Spleen (tissue), 11 donors: ENCODE measurements around the gene CFAP74. TPM values are rescaled to one million over a fixed set of nuclear protein-coding genes. Genes with fewer than 3 reads are reported as not detected.

Source experiments
- DNase-seq: peaks from one replicate; pipeline ENCODE4 v3.0.0-alpha.2; 2020
- H3K27ac ChIP-seq, 8 donors: fragments of 200-600 bp; sonication (generic) in 7 of 8; 1 replicate in 4 of 8; 2 replicates in 4 of 8; pipeline versions ENCODE4 v1.5.0 to v1.8.0; 2016 to 2021; ENCODE audit warnings: inconsistent platforms in 4 of 8, mild to moderate bottlenecking in 4 of 8, moderate library complexity in 1 of 8
- H3K27me3 ChIP-seq, 7 donors: fragments of 200-600 bp; sonication (generic) in 6 of 7; replicated peaks in 1 of 7; 1 replicate in 4 of 7; 2 replicates in 3 of 7; pipeline versions ENCODE4 v1.5.0 to v1.8.0; 2016 to 2021; ENCODE audit warnings: inconsistent platforms in 3 of 7, mild to moderate bottlenecking in 1 of 7
- H3K36me3 ChIP-seq, 6 donors: fragments of 200-600 bp; sonication (generic) in 5 of 6; 1 replicate in 4 of 6; 2 replicates in 2 of 6; pipeline versions ENCODE4 v1.5.0 to v1.8.0; 2016 to 2021; ENCODE audit warnings: inconsistent platforms in 2 of 6
- H3K4me1 ChIP-seq, 6 donors: fragments of 200-600 bp; sonication (generic) in 5 of 6; 1 replicate in 3 of 6; 2 replicates in 3 of 6; pipeline versions ENCODE4 v1.5.0 to v1.8.0; 2016 to 2021; ENCODE audit warnings: inconsistent platforms in 3 of 6
- H3K4me3 ChIP-seq, 8 donors: fragments of 200-600 bp; sonication (generic) in 7 of 8; 1 replicate in 4 of 8; 2 replicates in 4 of 8; pipeline versions ENCODE4 v1.5.0 to v1.8.0; 2016 to 2021; ENCODE audit warnings: inconsistent platforms in 4 of 8, mild to moderate bottlenecking in 4 of 8, moderate library complexity in 2 of 8
- H3K9me3 ChIP-seq, 8 donors: fragments of 200-600 bp; sonication (generic) in 7 of 8; 1 replicate in 4 of 8; 2 replicates in 4 of 8; pipeline versions ENCODE4 v1.5.0 to v1.8.0; 2016 to 2021; ENCODE audit warnings: inconsistent platforms in 4 of 8
- POLR2A ChIP-seq, 3 donors: fragments of 450-650 bp; IDR thresholded peaks; one replicate each; pipeline ENCODE4 v1.5.1; 2017; ENCODE audit warnings: antibody characterized with exemption in 3 of 3, mild to moderate bottlenecking in 1 of 3
- POLR2AphosphoS5 ChIP-seq, 3 donors: sonication (generic); formaldehyde crosslinking; IDR thresholded peaks; one replicate each; pipeline ENCODE4 v1.5.1; 2017; ENCODE audit warnings: antibody characterized with exemption in 3 of 3
- WGBS, 5 donors: extraction: QIAGEN DNeasy Blood & Tissue Kit in 3 of 5; methylation state at CpG; one replicate each; pipeline versions ENCODE4 v1.1.5 to v1.1.7; 2013 to 2018; 5-methylcytosine and 5-hydroxymethylcytosine counted together
- intact Hi-C: fragments of 100-400 bp; cut with DNase I; formaldehyde crosslinking; loops from one replicate; pipeline ENCODE4 v1.15.0; 2023; ENCODE audit warnings: low total_unique reads
- polyA plus RNA-seq, 3 donors: library from polyadenylated mRNA; stranded (reverse); fragments of 200-250 nt; gene quantifications; one replicate each; pipeline ENCODE4 v1.2.1, GENCODE V29; 2013
- total RNA-seq, 7 donors: library from RNA; depleted of rRNA in 3 of 7; stranded (reverse); fragments of >200 nt in 3 of 7; fragmentation: NEBNext Ultra II Directional in 4 of 7; extraction: Animal tissue kit (Norgen Biotek cat#: 25700) in 4 of 7; gene quantifications; one replicate each; pipeline versions ENCODE4 v1.1.0 to v1.2.1, GENCODE V29; 2016 to 2021
- TF ChIP-seq, protein P1 (sequence below), 11 experiments: fragments of 200-600 bp in 7 of 11; fragments of 450-650 bp in 4 of 11; sonication (generic) in 4 of 11; IDR thresholded peaks in 8 of 11; conservative IDR thresholded peaks in 3 of 11; 1 replicate in 7 of 11; 2 replicates in 4 of 11; pipeline versions ENCODE4 v1.4.0 to v1.8.0; 2016 to 2021; ENCODE audit warnings: antibody characterized with exemption in 11 of 11, inconsistent platforms in 4 of 11, mild to moderate bottlenecking in 1 of 11
- donor health status: healthy with polysubstance abuse.
- donor health status: DM: no; HTN: no; CAD: no; lungs with moderate emphysema.
- donor health status: DM: no; HTN: no; CAD: no.
- donor health status: Bipolar disorder and iron deficiency.
- donor health status: healthy.
- donor health status: DM: no; HTN: no; CAD: no.
- donor health status: DM: yes; HTN: yes; CAD: no.

CFAP74 gene
- total and polyA plus RNA-seq, 10 donors: 0.03 to 0.32 (median 0.14) TPM; not detected in 4

DNA sequence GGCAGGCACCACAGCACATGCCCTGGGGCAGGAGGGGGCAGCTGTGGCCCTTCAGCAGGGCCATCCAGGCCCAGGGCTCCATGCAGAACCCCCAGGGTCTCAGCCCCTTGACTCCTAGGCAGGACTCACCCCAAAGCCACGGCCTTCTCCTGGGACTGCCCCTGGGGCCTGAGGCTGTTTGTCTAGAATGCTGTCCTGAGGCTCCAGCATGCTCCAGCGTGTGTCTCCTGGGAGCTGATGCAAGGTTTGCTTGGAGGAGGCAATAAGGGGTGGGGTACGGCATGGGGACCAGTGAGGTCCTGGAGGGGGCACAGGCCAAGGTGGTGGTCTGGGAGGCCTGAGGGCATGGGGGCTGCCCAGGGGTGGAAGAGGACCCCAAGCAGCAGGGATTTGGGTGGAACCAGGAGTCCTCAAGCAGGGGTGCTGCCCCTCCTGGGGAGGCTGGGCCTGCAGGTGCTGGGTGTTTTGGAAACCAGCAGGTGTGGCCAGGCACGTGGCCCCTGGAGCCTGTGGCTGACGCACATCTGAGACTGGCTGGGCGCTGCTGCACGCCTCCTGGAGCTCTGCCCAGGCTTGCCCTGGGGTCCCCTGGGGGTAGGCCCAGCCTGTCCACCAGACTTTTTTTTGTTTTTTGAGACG, 96.4 kb downstream of the CFAP74 start:
- Histone ChIP-seq H3K9me3 (no peaks in the 10 kb centered on the region), H3K36me3 (no peaks in the 10 kb centered on the region), H3K4me3 (no peak overlapping the region), H3K27ac (peak overlapping the region in 3 of 8 donors; percentile 8 to 31 (median 22)), H3K27me3 (no peaks in the 10 kb centered on the region), H3K4me1 (peaks cover 11 to 42% (median 36%) of the 10 kb centered on the region in 6 donors)
- 55 to 76% (median 70%) methylated on average over 6 to 8 of the region's 8 CpGs for WGBS, 5 donors
- TF ChIP-seq POLR2AphosphoS5 (IDR thresholded peaks at IDR 0.05) (no peak), POLR2A (IDR thresholded peaks at IDR 0.05) (no peak)
- TF ChIP-seq, protein P1, sequence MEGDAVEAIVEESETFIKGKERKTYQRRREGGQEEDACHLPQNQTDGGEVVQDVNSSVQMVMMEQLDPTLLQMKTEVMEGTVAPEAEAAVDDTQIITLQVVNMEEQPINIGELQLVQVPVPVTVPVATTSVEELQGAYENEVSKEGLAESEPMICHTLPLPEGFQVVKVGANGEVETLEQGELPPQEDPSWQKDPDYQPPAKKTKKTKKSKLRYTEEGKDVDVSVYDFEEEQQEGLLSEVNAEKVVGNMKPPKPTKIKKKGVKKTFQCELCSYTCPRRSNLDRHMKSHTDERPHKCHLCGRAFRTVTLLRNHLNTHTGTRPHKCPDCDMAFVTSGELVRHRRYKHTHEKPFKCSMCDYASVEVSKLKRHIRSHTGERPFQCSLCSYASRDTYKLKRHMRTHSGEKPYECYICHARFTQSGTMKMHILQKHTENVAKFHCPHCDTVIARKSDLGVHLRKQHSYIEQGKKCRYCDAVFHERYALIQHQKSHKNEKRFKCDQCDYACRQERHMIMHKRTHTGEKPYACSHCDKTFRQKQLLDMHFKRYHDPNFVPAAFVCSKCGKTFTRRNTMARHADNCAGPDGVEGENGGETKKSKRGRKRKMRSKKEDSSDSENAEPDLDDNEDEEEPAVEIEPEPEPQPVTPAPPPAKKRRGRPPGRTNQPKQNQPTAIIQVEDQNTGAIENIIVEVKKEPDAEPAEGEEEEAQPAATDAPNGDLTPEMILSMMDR (IDR thresholded peaks at IDR 0.05 in 8 of 11, conservative IDR thresholded peaks at IDR 0.05 in 3 of 11): no peak
- DNase-seq: peak; percentile 84
- intact Hi-C loops: no loop called here

DNA sequence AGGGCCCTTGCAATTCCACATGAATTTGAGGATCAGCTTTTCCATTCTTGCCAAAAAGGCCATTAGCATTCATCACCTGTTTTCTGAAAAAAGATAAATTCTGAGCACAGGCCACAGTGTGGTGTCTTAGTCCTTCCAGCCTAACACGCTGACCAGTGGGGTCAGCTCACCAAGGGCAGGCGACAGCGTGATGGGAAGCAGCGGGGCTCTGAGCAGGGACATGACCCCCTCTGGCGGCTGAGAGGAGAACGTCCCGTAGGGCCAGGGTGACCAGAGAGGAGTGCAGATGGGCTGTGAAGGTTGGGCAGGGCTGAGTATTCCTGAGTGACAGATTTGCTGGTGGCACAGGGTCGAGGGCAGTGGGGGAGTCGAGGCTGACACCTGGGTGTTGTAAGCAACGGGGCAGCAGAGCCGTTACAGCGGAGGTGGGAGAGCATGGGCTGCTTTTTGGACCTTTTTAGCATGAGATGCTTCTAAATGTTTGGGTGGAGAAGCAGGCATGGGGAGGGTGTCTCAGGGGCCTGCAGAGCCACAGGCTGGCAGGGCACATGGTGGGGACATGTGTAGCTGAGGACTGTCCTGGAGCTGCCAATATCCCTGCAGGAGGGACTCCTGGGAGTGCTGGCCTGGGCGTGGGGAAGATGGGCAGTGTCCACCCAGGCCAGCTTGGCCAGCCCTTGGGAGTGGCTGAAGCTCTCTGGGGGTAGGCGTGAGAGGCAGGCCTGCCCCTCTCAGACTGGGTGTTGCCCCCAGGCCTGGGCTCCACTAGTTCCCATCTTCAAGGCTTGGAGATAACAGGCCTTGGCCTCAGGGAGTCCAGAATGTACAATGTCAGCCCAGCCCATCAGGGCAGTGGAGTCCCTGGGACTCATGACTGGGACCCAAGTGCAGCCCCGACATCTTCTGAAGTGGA, 97.1 kb downstream of the CFAP74 start:
- peak; percentile 95 for DNase-seq
- no peak for TF ChIP-seq POLR2A (IDR thresholded peaks at IDR 0.05)
- peak; percentile 85 to 86 (median 85) for TF ChIP-seq POLR2AphosphoS5 (IDR thresholded peaks at IDR 0.05)
- TF ChIP-seq, protein P1 (IDR thresholded peaks at IDR 0.05 in 8 of 11, conservative IDR thresholded peaks at IDR 0.05 in 3 of 11): peak; percentile 86 to 98 (median 96)
- no peak overlapping the region for H3K4me3 ChIP-seq
- no peaks in the 10 kb centered on the region for H3K9me3 ChIP-seq
- H3K36me3 ChIP-seq: no peaks in the 10 kb centered on the region
- H3K27me3 ChIP-seq: no peaks in the 10 kb centered on the region
- intact Hi-C loops: no loop called here
- H3K27ac ChIP-seq: peak overlapping the region in 4 of 8 donors; percentile 8 to 31 (median 26)
- H3K4me1 ChIP-seq: peaks cover 11 to 45% (median 36%) of the 10 kb centered on the region in 6 donors
- 22 to 28% (median 25%) methylated on average over 14 to 15 of the region's 15 CpGs for WGBS, 5 donors

DNA sequence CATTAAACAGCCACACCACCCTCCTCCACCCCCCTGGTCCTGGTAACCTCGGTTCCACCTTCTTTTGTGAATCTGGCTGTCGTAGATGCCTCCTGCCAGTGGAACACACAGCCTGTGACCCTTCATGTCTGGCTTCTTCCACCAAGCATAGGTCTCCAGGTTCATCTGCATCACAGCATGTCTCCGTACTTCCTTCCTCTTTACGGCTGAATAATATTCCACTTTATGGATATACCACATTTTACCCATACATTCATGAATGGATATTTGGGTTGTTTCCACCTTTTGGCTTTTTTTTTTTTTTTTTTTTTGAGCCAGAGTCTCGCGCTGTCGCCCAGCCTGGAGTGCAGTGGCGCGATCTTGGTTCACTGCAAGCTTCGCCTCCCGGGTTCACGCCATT, 100.4 kb downstream of the CFAP74 start:
- no peaks in the 10 kb centered on the region for H3K27me3 ChIP-seq
- TF ChIP-seq, protein P1 (IDR thresholded peaks at IDR 0.05 in 8 of 11, conservative IDR thresholded peaks at IDR 0.05 in 3 of 11): no peak
- no peak for TF ChIP-seq POLR2AphosphoS5 (IDR thresholded peaks at IDR 0.05)
- no peak for TF ChIP-seq POLR2A (IDR thresholded peaks at IDR 0.05)
- intact Hi-C loops: no loop called here
- no peak for DNase-seq
- peaks cover 7 to 47% (median 30%) of the 10 kb centered on the region in 6 donors for H3K4me1 ChIP-seq
- no peak overlapping the region for H3K4me3 ChIP-seq
- H3K36me3 ChIP-seq: no peaks in the 10 kb centered on the region
- no peaks in the 10 kb centered on the region for H3K9me3 ChIP-seq
- WGBS, 5 donors: 91 to 99% (median 96%) methylated on average over 12 of the region's 12 CpGs
- H3K27ac ChIP-seq: no peak overlapping the region
